Effector memory CD4-positive, alpha-beta T cell (primary cell): ENCODE measurements around the gene DDX39A.

Experiments
- DNase-seq, 3 donors: peaks; one replicate each; pipeline ENCODE4 v3.0.0-alpha.2; 2020
- H3K27ac ChIP-seq: 2 replicates; pipeline ENCODE4 v1.7.0; 2013; ENCODE audit warnings: mild to moderate bottlenecking, low read length, moderate library complexity; ENCODE audit not compliant: insufficient read depth, poor library complexity, severe bottlenecking
- H3K27me3 ChIP-seq: replicated peaks from 2 replicates; pipeline ENCODE4 v1.7.0; 2013; ENCODE audit warnings: mild to moderate bottlenecking, low read length; ENCODE audit not compliant: insufficient read depth, control insufficient read depth, poor library complexity, severe bottlenecking
- H3K36me3 ChIP-seq: 2 replicates; pipeline ENCODE4 v1.7.0; 2013; ENCODE audit warnings: mild to moderate bottlenecking, low read length, moderate library complexity; ENCODE audit not compliant: control insufficient read depth, insufficient read depth
- H3K4me1 ChIP-seq: 2 replicates; pipeline ENCODE4 v1.7.0; 2013; ENCODE audit warnings: low read length, mild to moderate bottlenecking; ENCODE audit not compliant: control insufficient read depth, insufficient read depth, poor library complexity, severe bottlenecking
- H3K4me3 ChIP-seq: 2 replicates; pipeline ENCODE4 v1.7.0; 2013; ENCODE audit warnings: low read length, low read depth, mild to moderate bottlenecking; ENCODE audit not compliant: insufficient read depth, poor library complexity, severe bottlenecking
- H3K9me3 ChIP-seq: 2 replicates; pipeline ENCODE4 v1.7.0; 2013; ENCODE audit warnings: mild to moderate bottlenecking, low read length, moderate library complexity; ENCODE audit not compliant: control insufficient read depth

Gene DDX39A

GRCh38 chr19:14414926-14415690 lies 4.0 kb downstream of the DDX39A start:
- DNase-seq = no peak
- peaks cover 40% of the 10 kb centered on the region for H3K36me3 ChIP-seq
- H3K4me1 ChIP-seq = peaks cover 58% of the 10 kb centered on the region
- H3K27me3 ChIP-seq = no peaks in the 10 kb centered on the region
- no peak overlapping the region for H3K4me3 ChIP-seq
- H3K9me3 ChIP-seq = no peaks in the 10 kb centered on the region
- H3K27ac ChIP-seq = no peak overlapping the region

GRCh38 chr19:14413693-14414181 lies 5.4 kb downstream of the DDX39A start:
- peak overlapping the region; percentile 40 for H3K27ac ChIP-seq
- H3K27me3 ChIP-seq = no peaks in the 10 kb centered on the region
- peaks cover 53% of the 10 kb centered on the region for H3K36me3 ChIP-seq
- H3K9me3 ChIP-seq = no peaks in the 10 kb centered on the region
- no peak overlapping the region for H3K4me3 ChIP-seq
- no peak for DNase-seq
- H3K4me1 ChIP-seq = peaks cover 66% of the 10 kb centered on the region

DNA sequence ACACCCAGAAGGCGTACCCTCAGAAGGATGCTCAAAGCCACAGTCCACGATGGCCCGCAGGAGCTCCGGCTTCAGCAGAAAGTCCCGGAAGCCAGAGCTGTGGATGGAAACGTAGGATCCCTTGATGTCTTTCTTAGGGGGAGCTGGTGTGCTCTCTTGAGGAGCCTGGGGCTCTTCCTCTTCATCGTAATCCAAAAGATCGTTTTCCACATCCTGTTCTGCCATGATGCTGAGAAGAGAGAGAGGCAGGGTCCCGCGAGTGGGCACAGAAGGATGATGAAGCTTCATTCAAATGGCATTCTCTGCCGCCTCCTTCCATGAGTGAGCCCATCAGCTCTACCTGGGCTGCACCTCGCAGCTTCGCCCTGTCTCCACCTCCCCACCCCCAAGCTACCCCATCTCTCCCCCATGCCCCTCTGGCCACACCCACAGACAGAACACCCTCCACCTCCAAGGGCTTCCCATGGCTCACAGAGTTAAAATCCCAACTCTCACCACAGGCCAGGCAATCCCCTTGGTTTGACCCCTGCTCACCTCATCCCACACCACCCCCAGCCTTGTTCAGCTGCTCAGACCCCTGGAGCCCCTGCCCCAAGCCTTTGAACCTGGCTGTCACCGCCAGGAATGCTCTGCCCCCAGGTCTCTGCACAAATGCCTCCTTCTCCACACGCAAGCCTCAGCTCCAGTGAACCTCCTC lies 6.0 kb downstream of the DDX39A start:
- DNase-seq = no peak
- Histone ChIP-seq H3K4me3 (no peak overlapping the region), H3K27me3 (no peaks in the 10 kb centered on the region), H3K36me3 (peaks cover 59% of the 10 kb centered on the region), H3K27ac (peak overlapping the region; percentile 40), H3K9me3 (no peaks in the 10 kb centered on the region), H3K4me1 (peaks cover 63% of the 10 kb centered on the region)

GRCh38 chr19:14412324-14412995 lies 6.7 kb downstream of the DDX39A start:
- H3K9me3 ChIP-seq = no peaks in the 10 kb centered on the region
- no peaks in the 10 kb centered on the region for H3K27me3 ChIP-seq
- no peak for DNase-seq
- H3K27ac ChIP-seq = no peak overlapping the region
- no peak overlapping the region for H3K4me3 ChIP-seq
- peaks cover 60% of the 10 kb centered on the region for H3K4me1 ChIP-seq
- H3K36me3 ChIP-seq = peaks cover 66% of the 10 kb centered on the region

GRCh38 chr19:14411938-14412245 lies 7.2 kb downstream of the DDX39A start:
- no peak overlapping the region for H3K27ac ChIP-seq
- peaks cover 55% of the 10 kb centered on the region for H3K4me1 ChIP-seq
- no peaks in the 10 kb centered on the region for H3K9me3 ChIP-seq
- no peaks in the 10 kb centered on the region for H3K27me3 ChIP-seq
- no peak for DNase-seq
- no peak overlapping the region for H3K4me3 ChIP-seq
- peaks cover 72% of the 10 kb centered on the region for H3K36me3 ChIP-seq

DNA sequence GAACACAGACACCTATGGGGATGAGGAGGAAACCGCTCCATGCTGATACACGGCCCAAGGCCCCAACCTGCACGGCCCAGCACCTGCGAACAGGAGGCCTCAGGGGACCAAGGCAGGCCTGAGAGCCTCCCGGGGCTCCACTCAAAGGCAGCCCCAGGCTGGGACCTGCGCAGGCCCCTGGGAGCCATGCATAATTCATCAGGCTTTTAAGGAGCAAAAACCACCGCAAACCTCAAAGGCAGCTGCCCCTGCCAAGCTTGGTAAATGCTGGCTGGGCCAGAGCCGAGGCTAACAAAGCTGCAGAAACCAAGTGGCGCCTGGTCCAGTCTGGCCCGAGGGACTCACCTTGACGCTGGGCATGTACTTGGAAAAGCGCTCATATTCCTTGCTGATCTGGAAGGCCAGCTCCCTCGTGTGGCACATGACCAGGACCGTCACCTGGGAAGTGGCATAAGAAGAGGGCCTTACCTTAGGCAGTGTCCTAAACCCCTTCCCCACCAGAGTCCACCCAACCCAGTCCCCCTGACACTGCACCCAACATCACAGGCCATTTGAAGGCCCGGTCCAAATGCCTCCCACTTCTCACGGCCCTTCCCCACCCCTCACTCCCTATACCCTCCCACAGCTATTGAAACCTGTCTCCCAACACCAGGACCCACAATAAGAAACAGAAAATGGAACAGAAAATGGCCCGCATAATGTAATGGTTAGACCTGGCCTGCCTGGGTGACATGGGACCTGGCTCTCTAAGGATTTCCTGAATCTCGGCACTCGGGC lies 7.8 kb downstream of the DDX39A start:
- H3K27me3 ChIP-seq = no peaks in the 10 kb centered on the region
- no peak overlapping the region for H3K27ac ChIP-seq
- H3K36me3 ChIP-seq = peaks cover 77% of the 10 kb centered on the region
- H3K9me3 ChIP-seq = no peaks in the 10 kb centered on the region
- no peak overlapping the region for H3K4me3 ChIP-seq
- no peak for DNase-seq
- peaks cover 49% of the 10 kb centered on the region for H3K4me1 ChIP-seq

DNA sequence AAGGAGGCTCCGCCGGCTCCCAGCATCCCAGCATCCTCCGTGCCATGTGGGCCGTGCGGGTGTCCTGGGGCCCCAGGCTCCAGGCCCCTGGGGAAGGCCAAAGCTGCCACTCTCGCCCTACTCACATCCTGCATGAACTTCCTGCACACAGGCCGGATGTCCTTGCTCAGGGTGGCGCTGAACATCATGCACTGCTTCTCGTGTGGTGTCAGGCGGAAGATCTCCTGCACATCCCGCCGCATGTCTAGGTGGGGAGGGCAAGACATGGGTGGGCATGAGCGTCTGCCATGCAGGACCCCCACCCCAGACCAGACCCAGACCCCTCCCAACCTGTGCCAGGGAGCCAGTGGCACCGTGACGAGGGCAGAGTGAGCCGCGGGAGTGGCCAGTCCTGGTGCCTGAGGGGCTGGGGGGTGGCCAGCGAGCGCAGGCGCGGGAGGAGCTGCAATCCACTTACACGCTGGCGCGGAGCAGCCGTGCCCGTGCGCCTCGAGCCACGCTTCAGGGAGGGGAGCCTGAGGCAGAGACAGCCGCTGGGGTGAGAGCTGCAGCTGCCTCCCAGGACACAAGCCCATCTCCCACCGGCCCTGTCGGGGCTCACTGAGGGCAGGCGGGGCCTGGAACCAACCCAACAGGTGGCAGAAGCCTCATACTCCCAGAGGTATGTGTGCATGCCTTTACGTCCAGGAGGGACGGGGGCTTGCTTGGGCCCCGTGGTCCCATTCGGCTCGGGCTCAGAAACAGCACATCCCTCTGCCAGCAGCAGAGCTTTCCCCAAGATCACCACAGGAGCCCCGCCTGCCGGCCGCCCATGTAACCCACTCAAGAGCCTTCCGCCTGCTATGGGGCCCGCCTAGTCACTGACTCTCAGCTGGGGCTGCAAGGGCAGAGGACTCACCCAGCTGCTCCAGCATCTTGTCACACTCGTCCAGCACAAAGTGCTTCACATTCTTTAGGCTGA lies 8.8 kb downstream of the DDX39A start:
- DNase-seq = peak in 2 of 3 donors; percentile 48 to 54
- peak overlapping the region; percentile 41 for H3K27ac ChIP-seq
- H3K27me3 ChIP-seq = no peaks in the 10 kb centered on the region
- peaks cover 82% of the 10 kb centered on the region for H3K36me3 ChIP-seq
- no peak overlapping the region for H3K4me3 ChIP-seq
- H3K4me1 ChIP-seq = peaks cover 39% of the 10 kb centered on the region
- H3K9me3 ChIP-seq = no peaks in the 10 kb centered on the region

- Histone ChIP-seq H3K4me3 (no peak overlapping the region), H3K36me3 (peaks cover 92% of the 10 kb centered on the region), H3K27me3 (no peaks in the 10 kb centered on the region), H3K4me1 (peaks cover 35% of the 10 kb centered on the region), H3K27ac (peak overlapping the region; percentile 41), H3K9me3 (no peaks in the 10 kb centered on the region)
- DNase-seq = no peak
These were observed 9.8 kb downstream of the DDX39A start for GRCh38 chr19:14409146-14410023.
